HK-2 (cell line): ENCODE data around the gene C1QTNF5.
"Not testable (repeated sequence)": the region's sequence is repeated elsewhere in the genome, so short reads cannot be mapped to it uniquely, and the experiment has no call there.

Source experiments
- DNase-seq: peaks from one replicate; pipeline ENCODE4 v3.0.0-alpha.2; 2018; ENCODE audit not compliant: unreplicated experiment

C1QTNF5 gene

GRCh38 chr11:119340335-119341221 lies at the start of gene C1QTNF5:
C1QTNF5 (minus strand) TSS chr11:119340883; CDS start chr11:119340397, 486 bp downstream.
- peak; percentile 51 for DNase-seq

- no peak for DNase-seq
These were observed 49.0 kb upstream of the C1QTNF5 start for GRCh38 chr11:119389611-119390254.

- DNase-seq, result no peak
These were observed 47.4 kb upstream of the C1QTNF5 start for GRCh38 chr11:119388103-119388502.

GRCh38 chr11:119384332-119384731 lies 43.6 kb upstream of the C1QTNF5 start:
- DNase-seq, result no peak

- not testable (repeated sequence) for DNase-seq
These were observed 41.8 kb upstream of the C1QTNF5 start for GRCh38 chr11:119382513-119382912.

GRCh38 chr11:119382101-119382500 lies 41.4 kb upstream of the C1QTNF5 start:
- DNase-seq, result no peak

GRCh38 chr11:119381181-119381988 lies 40.7 kb upstream of the C1QTNF5 start, which contains the start of gene USP2:
USP2 (minus strand) TSS chr11:119381690; CDS start chr11:119373480, 8,210 bp downstream.
- DNase-seq, result peak; percentile 91

GRCh38 chr11:119380827-119381180 lies 40.1 kb upstream of the C1QTNF5 start:
- no peak for DNase-seq

- no peak for DNase-seq
These were observed 39.6 kb upstream of the C1QTNF5 start for GRCh38 chr11:119380160-119380826.

GRCh38 chr11:119378851-119379465 lies 38.3 kb upstream of the C1QTNF5 start:
- no peak for DNase-seq

GRCh38 chr11:119377961-119378667 lies 37.4 kb upstream of the C1QTNF5 start:
- no peak for DNase-seq

- DNase-seq, result no peak
These were observed 36.6 kb upstream of the C1QTNF5 start for GRCh38 chr11:119377112-119377901.

- DNase-seq, result no peak
These were observed 35.6 kb upstream of the C1QTNF5 start for GRCh38 chr11:119376197-119376847.

GRCh38 chr11:119375337-119376196 lies 34.9 kb upstream of the C1QTNF5 start:
- no peak for DNase-seq

GRCh38 chr11:119374632-119375336 lies 34.1 kb upstream of the C1QTNF5 start:
- DNase-seq, result no peak

GRCh38 chr11:119373921-119374631 lies 33.4 kb upstream of the C1QTNF5 start:
- peak; percentile 68 for DNase-seq
